ENCODE results near the gene ASB15. TPM values are rescaled to one million over a fixed set of nuclear protein-coding genes. Genes with fewer than 3 reads are reported as not detected.

The ASB15 gene
- polyA plus RNA-seq, 3 donors = not detected

DNA sequence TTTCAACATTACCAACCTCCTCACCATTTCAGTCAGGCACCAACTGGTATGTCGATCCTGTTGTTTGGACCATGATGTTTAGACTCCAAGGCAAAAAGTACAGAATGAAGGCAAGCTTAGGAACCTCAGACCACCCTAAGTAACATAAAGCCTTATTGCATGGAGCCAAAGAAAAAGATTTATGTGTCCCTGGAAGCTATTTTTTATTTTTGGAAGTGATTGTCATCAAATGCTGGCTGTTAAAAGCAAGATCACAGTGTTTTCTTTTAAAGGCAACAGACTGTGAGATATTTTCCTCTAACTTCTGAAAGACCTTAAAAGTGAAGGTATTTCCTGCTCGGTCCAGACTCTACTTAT lies 8.2 kb downstream of the ASB15 start:
- H3K27ac ChIP-seq (ENCODE audit: low read depth in 1 of 2, low read length in 2 of 2) = no peak overlapping the region
- H3K79me2 ChIP-seq (ENCODE audit: insufficient read depth, low read length) = no peaks in the 10 kb centered on the region
- no peak overlapping the region for H3K27ac Mint-ChIP-seq
- intact Hi-C loops (cut with micrococcal nuclease) = no loop called here
- no peaks in the 10 kb centered on the region for H3K9me3 ChIP-seq (replicated peaks in 1 of 2; ENCODE audit: control insufficient read depth in 1 of 2, insufficient read depth in 1 of 2, low read length in 2 of 2)
- no peaks in the 10 kb centered on the region for H3K4me1 Mint-ChIP-seq
- H3K9me3 Mint-ChIP-seq = peaks cover 0 to 4% (median 0%) of the 10 kb centered on the region in 7 donors
- no peaks in the 10 kb centered on the region for H3K36me3 ChIP-seq (replicated peaks in 1 of 2; ENCODE audit: control insufficient read depth in 1 of 2, insufficient read depth in 2 of 2, low read length in 2 of 2)
- DNase-seq = no peak
- no peak overlapping the region for H3K4me3 Mint-ChIP-seq
- WGBS (ENCODE audit: insufficient coverage) = no CpG with 5 or more reads among the region's 2 CpGs
- no peaks in the 10 kb centered on the region for H3K36me3 Mint-ChIP-seq
- H3K4me3 ChIP-seq (replicated peaks in 1 of 3; ENCODE audit: low read depth in 2 of 3, low read length in 3 of 3) = no peak overlapping the region
- H3K27me3 ChIP-seq (ENCODE audit: control insufficient read depth in 2 of 2, insufficient read depth in 2 of 2, low read length in 2 of 2) = no peaks in the 10 kb centered on the region
- H3K4me1 ChIP-seq (ENCODE audit: control insufficient read depth in 1 of 2, insufficient read depth in 2 of 2, low read length in 2 of 2) = no peaks in the 10 kb centered on the region
- no peak overlapping the region for H3K4me2 ChIP-seq (replicated peaks; ENCODE audit: extremely low read depth, low read length, poor library complexity, severe bottlenecking)
- H3K9ac ChIP-seq (ENCODE audit: insufficient read depth, low read length, poor library complexity, severe bottlenecking) = no peak overlapping the region
- H4K20me1 ChIP-seq (ENCODE audit: insufficient read depth, low read length) = no peaks in the 10 kb centered on the region
- TF ChIP-seq, protein P1, sequence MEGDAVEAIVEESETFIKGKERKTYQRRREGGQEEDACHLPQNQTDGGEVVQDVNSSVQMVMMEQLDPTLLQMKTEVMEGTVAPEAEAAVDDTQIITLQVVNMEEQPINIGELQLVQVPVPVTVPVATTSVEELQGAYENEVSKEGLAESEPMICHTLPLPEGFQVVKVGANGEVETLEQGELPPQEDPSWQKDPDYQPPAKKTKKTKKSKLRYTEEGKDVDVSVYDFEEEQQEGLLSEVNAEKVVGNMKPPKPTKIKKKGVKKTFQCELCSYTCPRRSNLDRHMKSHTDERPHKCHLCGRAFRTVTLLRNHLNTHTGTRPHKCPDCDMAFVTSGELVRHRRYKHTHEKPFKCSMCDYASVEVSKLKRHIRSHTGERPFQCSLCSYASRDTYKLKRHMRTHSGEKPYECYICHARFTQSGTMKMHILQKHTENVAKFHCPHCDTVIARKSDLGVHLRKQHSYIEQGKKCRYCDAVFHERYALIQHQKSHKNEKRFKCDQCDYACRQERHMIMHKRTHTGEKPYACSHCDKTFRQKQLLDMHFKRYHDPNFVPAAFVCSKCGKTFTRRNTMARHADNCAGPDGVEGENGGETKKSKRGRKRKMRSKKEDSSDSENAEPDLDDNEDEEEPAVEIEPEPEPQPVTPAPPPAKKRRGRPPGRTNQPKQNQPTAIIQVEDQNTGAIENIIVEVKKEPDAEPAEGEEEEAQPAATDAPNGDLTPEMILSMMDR (IDR thresholded peaks at IDR 0.05) = no peak
- no peak overlapping the region for H2AFZ ChIP-seq (ENCODE audit: insufficient read depth, low read depth, low read length, poor library complexity, severe bottlenecking)
- H3K27me3 Mint-ChIP-seq (ENCODE audit: low read depth in 3 of 3) = peaks cover 0 to 4% (median 0%) of the 10 kb centered on the region in 3 donors

DNA sequence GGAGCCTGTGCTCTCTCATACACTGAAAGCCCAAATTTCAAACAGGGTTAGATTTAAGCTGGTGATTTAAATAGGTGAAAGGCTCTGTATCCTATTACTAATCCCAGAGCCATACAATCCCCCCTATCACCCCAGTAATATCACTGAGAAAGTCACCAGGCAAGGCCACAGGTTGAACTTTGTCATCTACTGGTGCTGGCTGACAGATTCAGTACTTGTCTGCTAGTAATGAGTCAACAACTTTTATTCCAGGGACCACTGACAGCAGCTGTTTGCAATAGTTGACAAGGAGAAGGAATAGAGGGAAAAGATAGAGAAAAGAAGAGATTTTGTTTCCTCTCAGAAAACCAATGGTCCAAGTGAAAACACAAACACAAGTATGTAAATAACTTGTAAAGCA lies 10.4 kb downstream of the ASB15 start:
- H3K9ac ChIP-seq (ENCODE audit: insufficient read depth, low read length, poor library complexity, severe bottlenecking) = no peak overlapping the region
- intact Hi-C loops (cut with micrococcal nuclease) = no loop called here
- no peaks in the 10 kb centered on the region for H3K36me3 ChIP-seq (replicated peaks in 1 of 2; ENCODE audit: control insufficient read depth in 1 of 2, insufficient read depth in 2 of 2, low read length in 2 of 2)
- peaks cover 0 to 4% (median 0%) of the 10 kb centered on the region in 7 donors for H3K9me3 Mint-ChIP-seq
- no peaks in the 10 kb centered on the region for H3K36me3 Mint-ChIP-seq
- H2AFZ ChIP-seq (ENCODE audit: insufficient read depth, low read depth, low read length, poor library complexity, severe bottlenecking) = no peak overlapping the region
- H4K20me1 ChIP-seq (ENCODE audit: insufficient read depth, low read length) = no peaks in the 10 kb centered on the region
- DNase-seq = no peak
- H3K27ac Mint-ChIP-seq = no peak overlapping the region
- H3K9me3 ChIP-seq (replicated peaks in 1 of 2; ENCODE audit: control insufficient read depth in 1 of 2, insufficient read depth in 1 of 2, low read length in 2 of 2) = no peaks in the 10 kb centered on the region
- H3K4me1 ChIP-seq (ENCODE audit: control insufficient read depth in 1 of 2, insufficient read depth in 2 of 2, low read length in 2 of 2) = no peaks in the 10 kb centered on the region
- H3K4me3 Mint-ChIP-seq = no peak overlapping the region
- H3K27me3 Mint-ChIP-seq (ENCODE audit: low read depth in 3 of 3) = peaks cover 0 to 4% (median 0%) of the 10 kb centered on the region in 3 donors
- no peak overlapping the region for H3K4me2 ChIP-seq (replicated peaks; ENCODE audit: extremely low read depth, low read length, poor library complexity, severe bottlenecking)
- H3K4me1 Mint-ChIP-seq = no peaks in the 10 kb centered on the region
- TF ChIP-seq, protein P1 (IDR thresholded peaks at IDR 0.05) = no peak
- H3K27me3 ChIP-seq (ENCODE audit: control insufficient read depth in 2 of 2, insufficient read depth in 2 of 2, low read length in 2 of 2) = no peaks in the 10 kb centered on the region
- H3K27ac ChIP-seq (ENCODE audit: low read depth in 1 of 2, low read length in 2 of 2) = no peak overlapping the region
- no peak overlapping the region for H3K4me3 ChIP-seq (replicated peaks in 1 of 3; ENCODE audit: low read depth in 2 of 3, low read length in 3 of 3)
- H3K79me2 ChIP-seq (ENCODE audit: insufficient read depth, low read length) = no peaks in the 10 kb centered on the region

All from CD14-positive monocyte (primary cell).